BLaER1 (cell line): ENCODE results near the gene ASCC3.

Experiments used
- H3K27ac ChIP-seq: shearing (Covaris generic); formaldehyde crosslinking; 2 replicates; pipeline ENCODE4 v1.8.1; 2022
- H3K27me3 ChIP-seq: shearing (Covaris generic); formaldehyde crosslinking; 2 replicates; pipeline ENCODE4 v1.8.1; 2022
- H3K36me3 ChIP-seq: shearing (Covaris generic); formaldehyde crosslinking; 2 replicates; pipeline ENCODE4 v1.8.1; 2022
- H3K4me1 ChIP-seq: shearing (Covaris generic); formaldehyde crosslinking; 2 replicates; pipeline ENCODE4 v1.8.1; 2022
- H3K4me2 ChIP-seq: shearing (Covaris generic); formaldehyde crosslinking; 2 replicates; pipeline ENCODE4 v1.8.1; 2022
- H3K4me3 ChIP-seq: shearing (Covaris generic); formaldehyde crosslinking; 2 replicates; pipeline ENCODE4 v1.8.1; 2022
- H3K9ac ChIP-seq: shearing (Covaris generic); formaldehyde crosslinking; 2 replicates; pipeline ENCODE4 v1.8.1; 2022
- H3K9me3 ChIP-seq: shearing (Covaris generic); formaldehyde crosslinking; 2 replicates; pipeline ENCODE4 v1.8.1; 2022
- H4K20me1 ChIP-seq: shearing (Covaris generic); formaldehyde crosslinking; 2 replicates; pipeline ENCODE4 v1.8.1; 2022
- Cebpa-rat ChIP-seq: shearing (Covaris generic); IDR thresholded peaks from 2 replicates; pipeline ENCODE4 v1.8.1; 2022

Gene ASCC3

DNA sequence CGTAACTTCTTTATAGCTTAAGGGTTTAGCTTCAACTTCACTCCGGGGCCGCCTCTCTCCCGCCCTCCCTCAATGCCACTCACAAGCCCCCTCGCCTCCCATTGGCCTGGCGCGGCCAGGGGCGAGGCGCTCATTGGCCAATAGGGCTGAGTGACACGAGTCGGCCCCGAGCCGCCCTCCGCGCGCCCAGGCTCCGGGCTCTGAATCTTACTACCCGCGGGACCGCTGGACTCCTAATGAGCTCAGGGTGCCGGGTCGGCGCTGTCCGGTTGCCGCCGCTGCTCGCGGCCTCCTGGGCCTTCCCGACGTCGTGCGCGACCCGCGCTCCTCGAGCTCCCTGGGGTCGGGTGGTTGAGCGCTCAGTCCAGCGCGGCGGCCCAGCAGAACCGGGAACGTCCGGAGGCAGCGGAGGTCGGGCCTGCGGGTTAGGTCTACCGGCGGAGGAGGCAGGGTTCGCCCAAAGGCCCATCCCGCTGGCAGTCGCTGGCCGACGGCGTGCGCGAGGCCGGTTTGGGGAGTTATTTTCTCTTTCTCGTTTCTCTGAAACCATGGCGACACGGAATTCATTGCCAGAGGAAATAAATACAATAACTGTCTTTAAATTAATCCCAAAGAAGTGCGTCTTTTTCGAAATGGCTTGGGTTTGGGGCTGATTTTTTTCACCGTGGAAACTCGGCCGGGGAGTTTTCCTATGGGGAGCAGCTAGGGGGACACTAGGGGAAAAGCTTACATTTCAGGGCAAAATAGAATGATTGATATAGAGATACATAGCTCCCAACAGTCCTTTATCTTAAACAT, 416.0 kb downstream of the ASCC3 start, which contains the start of gene SIM1:
Gene SIM1 (minus strand): TSS at position 19 of the 798 bp plus-strand sequence. CDS start 1,453 bp downstream, outside the sequence.
- Histone ChIP-seq H3K4me3 (peak within 1 kb of the TSS; percentile 39; the same call in 1 of the 2 replicates), H4K20me1 (peaks cover 6% of the 10 kb centered on the region; the same call in 1 of the 2 replicates)
- no peak for TF ChIP-seq Cebpa-rat

DNA sequence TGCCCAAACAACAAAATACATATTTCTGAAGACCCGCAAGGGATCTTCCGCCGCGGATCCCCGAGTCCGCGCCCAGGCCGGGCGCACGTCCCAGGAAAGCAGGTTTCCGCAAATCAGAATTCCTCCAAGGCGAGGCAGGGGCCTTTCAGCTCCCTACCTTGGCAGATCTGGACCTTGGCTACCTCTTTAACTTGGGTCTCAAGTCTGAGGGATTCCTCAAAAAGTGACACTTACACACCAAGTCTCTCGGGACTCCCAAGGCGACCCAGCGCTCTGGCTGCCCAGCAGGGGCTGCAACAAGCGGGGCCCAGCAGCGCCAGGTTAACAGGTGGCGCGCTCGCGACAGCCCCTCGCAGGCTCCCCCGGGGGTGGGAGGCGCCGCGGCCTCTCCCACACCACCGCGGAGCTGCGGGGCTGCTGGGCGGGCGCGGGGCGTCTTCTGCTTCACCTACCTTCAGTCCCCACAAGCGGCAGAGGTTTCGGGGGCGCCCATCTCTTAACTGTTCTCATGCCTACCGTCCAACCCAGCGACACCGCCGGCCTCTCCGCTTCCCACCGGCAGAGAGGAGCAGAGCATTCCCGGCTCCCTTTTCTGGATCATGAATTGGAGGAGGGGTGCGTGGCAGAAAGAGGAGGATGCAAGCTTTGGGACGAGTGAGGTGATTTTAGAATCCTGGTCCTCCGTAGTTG, 416.8 kb downstream of the ASCC3 start:
- Histone ChIP-seq H3K36me3 (no peaks in the 10 kb centered on the region), H3K4me3 (peak overlapping the region; percentile 39; the same call in 1 of the 2 replicates), H3K9ac (no peak overlapping the region), H3K4me2 (no peak overlapping the region), H3K4me1 (peaks cover 24% of the 10 kb centered on the region), H3K27me3 (peaks cover 86% of the 10 kb centered on the region), H3K27ac (no peak overlapping the region), H4K20me1 (peaks cover 6% of the 10 kb centered on the region; the same call in 1 of the 2 replicates), H3K9me3 (peaks cover 51% of the 10 kb centered on the region)
- no peak for TF ChIP-seq Cebpa-rat

More for the DNA sequence above, 416.0 kb downstream of the ASCC3 start, which contains the start of gene SIM1:
- H3K4me1 ChIP-seq: peaks cover 24% of the 10 kb centered on the region
- H3K27me3 ChIP-seq: peaks cover 78% of the 10 kb centered on the region
- no peak within 1 kb of the TSS for H3K27ac ChIP-seq
- no peak within 1 kb of the TSS for H3K9ac ChIP-seq
- no peak within 1 kb of the TSS for H3K4me2 ChIP-seq
- H3K9me3 ChIP-seq: peaks cover 53% of the 10 kb centered on the region
- no peaks in the 10 kb centered on the region for H3K36me3 ChIP-seq

- TF ChIP-seq Cebpa-rat: no peak
- peaks cover 24% of the 10 kb centered on the region for H3K4me1 ChIP-seq
- peaks cover 6% of the 10 kb centered on the region; the same call in 1 of the 2 replicates for H4K20me1 ChIP-seq
- peaks cover 92% of the 10 kb centered on the region for H3K27me3 ChIP-seq
- H3K9ac ChIP-seq: no peak overlapping the region
- no peak overlapping the region for H3K4me2 ChIP-seq
- H3K36me3 ChIP-seq: no peaks in the 10 kb centered on the region
- H3K4me3 ChIP-seq: peak overlapping the region; percentile 39; the same call in 1 of the 2 replicates
- peaks cover 51% of the 10 kb centered on the region for H3K9me3 ChIP-seq
- no peak overlapping the region for H3K27ac ChIP-seq
Measured at GRCh38 chr6:100463630-100464161, 417.4 kb downstream of the ASCC3 start.

GRCh38 chr6:100462706-100463629, 418.2 kb downstream of the ASCC3 start:
- Histone ChIP-seq H3K36me3 (no peaks in the 10 kb centered on the region), H3K4me3 (no peak overlapping the region), H3K4me2 (no peak overlapping the region), H3K4me1 (peaks cover 24% of the 10 kb centered on the region), H3K27me3 (peaks cover 99% of the 10 kb centered on the region), H3K9me3 (peaks cover 58% of the 10 kb centered on the region), H3K9ac (no peak overlapping the region), H3K27ac (no peak overlapping the region), H4K20me1 (peaks cover 6% of the 10 kb centered on the region; the same call in 1 of the 2 replicates)
- no peak for TF ChIP-seq Cebpa-rat

- peaks cover 100% of the 10 kb centered on the region for H3K27me3 ChIP-seq
- no peaks in the 10 kb centered on the region for H3K36me3 ChIP-seq
- peaks cover 58% of the 10 kb centered on the region for H3K9me3 ChIP-seq
- H3K9ac ChIP-seq: no peak overlapping the region
- no peak overlapping the region for H3K27ac ChIP-seq
- no peak overlapping the region for H3K4me3 ChIP-seq
- peak overlapping the region; percentile 76 for H3K4me2 ChIP-seq
- H4K20me1 ChIP-seq: peaks cover 6% of the 10 kb centered on the region; the same call in 1 of the 2 replicates
- no peak for TF ChIP-seq Cebpa-rat
- H3K4me1 ChIP-seq: peaks cover 24% of the 10 kb centered on the region
Measured at GRCh38 chr6:100461917-100462705, 419.0 kb downstream of the ASCC3 start.

DNA sequence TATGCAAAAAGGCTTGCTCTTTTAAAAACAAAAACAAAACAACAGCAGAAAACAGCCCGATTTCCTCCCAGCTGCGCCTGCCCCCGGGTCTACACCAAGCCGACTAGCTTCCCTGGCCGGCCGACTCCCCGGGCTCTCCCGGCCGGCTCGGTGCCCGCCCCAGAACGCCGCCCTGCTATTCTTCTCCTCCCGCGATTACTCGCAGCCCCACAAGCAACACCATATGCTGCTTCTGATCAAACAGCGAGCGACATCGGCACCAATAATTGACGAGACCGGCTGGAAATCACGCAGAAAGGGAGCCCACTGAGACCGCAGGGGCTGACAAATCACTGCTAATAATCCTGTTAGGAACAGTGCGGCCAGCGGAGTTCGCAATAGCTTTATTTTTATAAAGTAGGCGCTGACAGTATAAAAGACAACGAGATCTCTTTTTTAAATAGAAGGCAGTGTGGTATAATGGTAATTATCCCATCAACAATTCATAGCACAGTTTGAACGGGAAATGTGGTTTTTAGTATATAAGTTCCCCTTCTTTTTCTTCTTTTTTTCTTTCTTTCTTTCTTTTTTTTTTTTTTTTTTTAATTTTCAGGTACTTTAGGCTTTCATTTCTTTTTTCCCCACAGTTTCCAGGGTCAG, 419.7 kb downstream of the ASCC3 start:
- peaks cover 58% of the 10 kb centered on the region for H3K9me3 ChIP-seq
- peaks cover 24% of the 10 kb centered on the region for H3K4me1 ChIP-seq
- no peak overlapping the region; the same call in 1 of the 2 replicates for H3K4me3 ChIP-seq
- TF ChIP-seq Cebpa-rat: no peak
- H3K4me2 ChIP-seq: peak overlapping the region; percentile 76
- H3K27me3 ChIP-seq: peaks cover 99% of the 10 kb centered on the region
- no peak overlapping the region for H3K27ac ChIP-seq
- H4K20me1 ChIP-seq: peaks cover 6% of the 10 kb centered on the region; the same call in 1 of the 2 replicates
- no peak overlapping the region for H3K9ac ChIP-seq
- H3K36me3 ChIP-seq: no peaks in the 10 kb centered on the region

GRCh38 chr6:100460650-100461204, 420.4 kb downstream of the ASCC3 start:
- Histone ChIP-seq H4K20me1 (peaks cover 6% of the 10 kb centered on the region; the same call in 1 of the 2 replicates), H3K4me2 (peak overlapping the region; percentile 76), H3K9ac (no peak overlapping the region), H3K27ac (no peak overlapping the region), H3K36me3 (no peaks in the 10 kb centered on the region), H3K9me3 (peaks cover 58% of the 10 kb centered on the region), H3K4me1 (peaks cover 24% of the 10 kb centered on the region), H3K4me3 (no peak overlapping the region), H3K27me3 (peaks cover 97% of the 10 kb centered on the region)
- no peak for TF ChIP-seq Cebpa-rat
